ENCODE measurements around the gene HCCS. TPM values are rescaled to one million over a fixed set of nuclear protein-coding genes. Genes with fewer than 3 reads are reported as not detected.

Gene HCCS
- total and polyA plus RNA-seq, 8 donors, result 1.3 to 22.9 (median 14.3) TPM

DNA sequence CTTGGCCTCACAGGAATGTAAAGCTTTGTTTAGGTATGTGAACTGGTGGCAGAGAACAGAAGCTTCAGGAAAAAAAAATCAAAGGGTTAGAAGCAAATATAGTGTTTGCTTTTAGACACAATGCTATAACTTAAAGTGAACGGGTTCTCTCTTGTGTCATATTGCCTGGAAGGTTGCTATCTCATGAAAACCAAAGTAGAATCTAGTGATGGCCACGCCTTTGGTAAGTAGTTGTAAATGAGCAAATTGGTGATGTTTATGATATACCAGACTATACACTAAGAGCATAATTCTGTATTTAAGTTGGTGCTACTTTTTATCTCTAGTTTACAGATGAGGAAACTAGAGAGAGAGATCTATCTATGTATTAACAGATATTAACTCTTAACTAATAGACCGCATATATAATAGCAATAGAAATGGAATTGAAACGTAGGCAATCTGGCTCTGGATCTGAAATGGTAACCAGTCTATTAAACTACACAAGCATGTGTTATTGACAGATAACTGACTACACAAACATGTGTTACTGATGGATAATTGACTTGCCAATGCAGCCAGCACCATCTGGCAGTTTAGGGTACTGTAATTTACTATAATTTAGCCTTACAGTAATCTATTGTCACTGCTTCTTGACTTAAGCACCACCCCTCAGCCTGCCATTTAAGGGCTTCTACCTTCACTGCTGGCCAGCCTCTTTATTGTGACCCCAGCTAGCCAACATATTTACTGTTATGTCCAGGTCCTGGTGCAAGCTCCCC is 40.8 kb downstream of the HCCS start:
- no peaks in the 10 kb centered on the region for H3K9me3 ChIP-seq
- TF ChIP-seq POLR2A (IDR thresholded peaks at IDR 0.05) (no peak), POLR2AphosphoS5 (IDR thresholded peaks at IDR 0.05) (no peak)
- intact Hi-C loops (cut with DNase I; ENCODE audit: low total_unique reads), result no loop called here
- WGBS, 5 donors, result 53 to 74% (median 63%) methylated on average over 4 of the region's 4 CpGs
- DNase-seq, result no peak
- no peaks in the 10 kb centered on the region for H3K36me3 ChIP-seq
- no peaks in the 10 kb centered on the region for H3K27me3 ChIP-seq
- H3K27ac ChIP-seq, result no peak overlapping the region
- H3K4me3 ChIP-seq, result no peak overlapping the region
- no peaks in the 10 kb centered on the region for H3K4me1 ChIP-seq

DNA sequence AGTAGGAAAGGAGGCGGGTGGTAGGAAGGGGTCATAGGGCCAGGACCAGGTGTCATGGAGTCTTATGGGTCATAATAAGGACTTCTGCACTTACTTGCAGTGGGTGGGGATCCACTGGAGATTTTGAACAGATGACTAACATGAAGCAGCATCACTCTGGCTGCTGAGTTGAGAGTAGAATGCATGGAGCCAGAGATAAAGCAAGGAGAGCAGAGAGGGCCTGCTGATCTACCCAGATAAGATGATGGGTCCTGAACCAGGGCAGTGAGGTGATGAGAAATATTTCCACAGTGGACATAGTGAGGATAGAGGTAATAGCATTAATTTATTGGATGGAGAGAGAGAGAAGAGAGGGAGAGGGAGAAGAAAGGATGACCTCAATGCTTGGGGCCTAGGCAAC is 48.0 kb downstream of the HCCS start:
- Histone ChIP-seq H3K4me3 (no peak overlapping the region), H3K9me3 (no peaks in the 10 kb centered on the region), H3K4me1 (no peaks in the 10 kb centered on the region), H3K36me3 (no peaks in the 10 kb centered on the region), H3K27ac (no peak overlapping the region), H3K27me3 (no peaks in the 10 kb centered on the region)
- TF ChIP-seq, protein P1, sequence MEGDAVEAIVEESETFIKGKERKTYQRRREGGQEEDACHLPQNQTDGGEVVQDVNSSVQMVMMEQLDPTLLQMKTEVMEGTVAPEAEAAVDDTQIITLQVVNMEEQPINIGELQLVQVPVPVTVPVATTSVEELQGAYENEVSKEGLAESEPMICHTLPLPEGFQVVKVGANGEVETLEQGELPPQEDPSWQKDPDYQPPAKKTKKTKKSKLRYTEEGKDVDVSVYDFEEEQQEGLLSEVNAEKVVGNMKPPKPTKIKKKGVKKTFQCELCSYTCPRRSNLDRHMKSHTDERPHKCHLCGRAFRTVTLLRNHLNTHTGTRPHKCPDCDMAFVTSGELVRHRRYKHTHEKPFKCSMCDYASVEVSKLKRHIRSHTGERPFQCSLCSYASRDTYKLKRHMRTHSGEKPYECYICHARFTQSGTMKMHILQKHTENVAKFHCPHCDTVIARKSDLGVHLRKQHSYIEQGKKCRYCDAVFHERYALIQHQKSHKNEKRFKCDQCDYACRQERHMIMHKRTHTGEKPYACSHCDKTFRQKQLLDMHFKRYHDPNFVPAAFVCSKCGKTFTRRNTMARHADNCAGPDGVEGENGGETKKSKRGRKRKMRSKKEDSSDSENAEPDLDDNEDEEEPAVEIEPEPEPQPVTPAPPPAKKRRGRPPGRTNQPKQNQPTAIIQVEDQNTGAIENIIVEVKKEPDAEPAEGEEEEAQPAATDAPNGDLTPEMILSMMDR (IDR thresholded peaks at IDR 0.05), result no peak
- TF ChIP-seq POLR2AphosphoS5 (IDR thresholded peaks at IDR 0.05) (no peak), EP300 (IDR thresholded peaks at IDR 0.05) (no peak), POLR2A (IDR thresholded peaks at IDR 0.05) (no peak)
- no peak for DNase-seq
- 71 to 100% (median 93%) methylated on average over 1 of the region's 1 CpG for WGBS, 5 donors
- intact Hi-C loops (cut with DNase I; ENCODE audit: low total_unique reads), result no loop called here

DNA sequence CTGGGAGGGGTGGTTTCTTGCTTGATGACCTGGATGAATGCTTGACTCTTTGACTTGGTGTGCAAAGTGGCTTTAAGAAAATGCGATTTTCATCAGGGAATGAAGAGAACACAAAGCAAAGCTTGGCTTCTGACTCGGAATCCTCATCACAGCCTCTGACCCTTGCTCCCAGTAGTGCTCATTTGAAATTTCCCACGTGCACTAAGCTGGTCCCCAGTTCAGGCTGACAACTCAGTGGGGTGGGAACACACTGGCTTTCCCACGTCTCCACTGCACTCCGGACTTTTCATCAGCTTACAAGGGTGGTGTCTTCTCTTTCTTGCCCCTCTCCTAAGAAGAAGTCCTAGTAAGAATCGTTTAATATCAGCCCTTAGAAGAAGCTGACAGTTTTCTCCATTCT is 53.3 kb downstream of the HCCS start:
- intact Hi-C loops (cut with DNase I; ENCODE audit: low total_unique reads), result no loop called here
- peaks cover 0 to 10% (median 0%) of the 10 kb centered on the region in 4 donors for H3K36me3 ChIP-seq
- no peaks in the 10 kb centered on the region for H3K9me3 ChIP-seq
- 60 to 91% (median 84%) methylated on average over 4 to 6 of the region's 6 CpGs for WGBS, 5 donors
- no peak overlapping the region for H3K4me3 ChIP-seq
- no peak overlapping the region for H3K27ac ChIP-seq
- H3K27me3 ChIP-seq, result no peaks in the 10 kb centered on the region
- DNase-seq, result no peak
- TF ChIP-seq, protein P1 (IDR thresholded peaks at IDR 0.05), result no peak
- TF ChIP-seq POLR2AphosphoS5 (IDR thresholded peaks at IDR 0.05) (no peak), POLR2A (IDR thresholded peaks at IDR 0.05) (no peak), EP300 (IDR thresholded peaks at IDR 0.05) (no peak)
- H3K4me1 ChIP-seq, result no peaks in the 10 kb centered on the region

- Histone ChIP-seq H3K4me1 (no peaks in the 10 kb centered on the region), H3K27me3 (no peaks in the 10 kb centered on the region), H3K9me3 (no peaks in the 10 kb centered on the region), H3K4me3 (no peak overlapping the region), H3K36me3 (peaks cover 0 to 10% (median 0%) of the 10 kb centered on the region in 4 donors), H3K27ac (no peak overlapping the region)
- intact Hi-C loops (cut with DNase I; ENCODE audit: low total_unique reads), result no loop called here
- TF ChIP-seq EP300 (IDR thresholded peaks at IDR 0.05) (no peak), POLR2A (IDR thresholded peaks at IDR 0.05) (no peak), POLR2AphosphoS5 (IDR thresholded peaks at IDR 0.05) (no peak)
- TF ChIP-seq, protein P1 (IDR thresholded peaks at IDR 0.05), result no peak
- no peak for DNase-seq
- 60 to 80% (median 70%) methylated on average over 4 of the region's 4 CpGs for WGBS, 5 donors
These were observed 60.8 kb downstream of the HCCS start for GRCh38 chrX:11171956-11172355.

DNA sequence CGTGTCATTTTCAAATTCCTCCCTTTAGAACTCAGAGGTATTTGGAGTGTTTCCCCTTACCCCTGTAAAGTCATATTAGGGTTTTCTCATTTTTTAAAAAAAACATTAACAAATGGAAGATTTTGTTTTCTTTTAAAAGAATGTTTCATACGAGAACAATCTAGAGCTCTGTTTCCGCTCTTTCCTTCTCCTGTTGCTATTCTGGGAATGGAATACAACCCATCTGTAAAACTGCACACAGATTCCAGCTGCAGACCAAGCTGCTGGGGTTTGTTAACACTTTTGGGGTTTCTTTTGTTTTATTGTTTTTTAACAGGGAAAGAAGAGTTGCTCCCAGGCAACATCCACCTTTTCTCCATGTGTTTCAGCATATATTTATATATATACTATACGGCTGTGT is 61.3 kb downstream of the HCCS start:
- Histone ChIP-seq H3K27ac (no peak overlapping the region), H3K4me3 (no peak overlapping the region), H3K36me3 (peaks cover 0 to 11% (median 0%) of the 10 kb centered on the region in 4 donors), H3K9me3 (no peaks in the 10 kb centered on the region), H3K27me3 (no peaks in the 10 kb centered on the region), H3K4me1 (no peaks in the 10 kb centered on the region)
- WGBS, 5 donors, result 73 to 92% (median 81%) methylated on average over 4 of the region's 4 CpGs
- intact Hi-C loops (cut with DNase I; ENCODE audit: low total_unique reads), result no loop called here
- no peak for DNase-seq
- TF ChIP-seq, protein P1 (IDR thresholded peaks at IDR 0.05), result no peak
- TF ChIP-seq POLR2A (IDR thresholded peaks at IDR 0.05), result no peak
- no peak for TF ChIP-seq EP300 (IDR thresholded peaks at IDR 0.05)
- no peak for TF ChIP-seq POLR2AphosphoS5 (IDR thresholded peaks at IDR 0.05)

Data from stomach (tissue), 9 donors.